ENCODE data around the gene STK24. TPM values are rescaled to one million over a fixed set of nuclear protein-coding genes. Genes with fewer than 3 reads are reported as not detected.
A peak's percentile ranks its signal among the peaks of the same experiment; 100 is the strongest.

STK24 gene
- total RNA-seq, 5 donors from 2014 or later (not counting 1 experiment from before 2014, with no cell fraction given) = 92.1 to 143 (median 113) TPM

GRCh38 chr13:98471934-98472333 is 105.0 kb downstream of the STK24 start:
- H3K9me3 ChIP-seq = no peaks in the 10 kb centered on the region
- Mint-ChIP-seq H3K9me3 (no peaks in the 10 kb centered on the region), H3K27me3 (no peaks in the 10 kb centered on the region), H3K36me3 (peaks cover 51% of the 10 kb centered on the region), H3K4me3 (no peak overlapping the region), H3K4me1 (peaks cover 33 to 46% (median 42%) of the 10 kb centered on the region in 3 donors), H3K27ac (peak overlapping the region; percentile 68 to 87)
- H3K36me3 ChIP-seq (ENCODE audit: control insufficient read depth in 2 of 2, extremely low read depth in 1 of 2, insufficient read depth in 1 of 2, low read length in 1 of 2) = peaks cover 12 to 55% of the 10 kb centered on the region in 2 donors
- ChIA-PET CTCF (interaction anchor here (0.6 to 1.7 kb wide), 2 partner anchors 26 to 1254 kb away, joined by 3 read pairs; no protein-coding TSS in a partner anchor), POLR2A (interaction anchor here in 1 of 2 donors (0.5 to 0.6 kb wide), 2 partner anchors 32 to 566 kb away, joined by 3 to 10 read pairs; no protein-coding TSS in a partner anchor)
- no peaks in the 10 kb centered on the region for H3K27me3 ChIP-seq (replicated peaks in 1 of 2; ENCODE audit: control insufficient read depth in 2 of 2, extremely low read depth in 1 of 2, insufficient read depth in 2 of 2, low read length in 1 of 2)
- ATAC-seq (replicated peaks in 1 of 4) (no peak), DNase-seq (no peak)
- H3K27ac ChIP-seq (ENCODE audit: low read length) = no peak overlapping the region
- 92% methylated on average over 7 of the region's 10 CpGs for WGBS (ENCODE audit: insufficient coverage)
- no peak overlapping the region for H3K4me3 ChIP-seq (ENCODE audit: control insufficient read depth in 1 of 2, extremely low read depth in 1 of 2, low read length in 1 of 2)
- H3K4me1 ChIP-seq (ENCODE audit: control insufficient read depth in 1 of 2, extremely low read depth in 1 of 2, insufficient read depth in 2 of 2, low read length in 2 of 2) = peaks cover 2 to 23% of the 10 kb centered on the region in 2 experiments

- H3K9me3 ChIP-seq = no peaks in the 10 kb centered on the region
- H3K27ac ChIP-seq (ENCODE audit: low read length) = no peak overlapping the region
- Mint-ChIP-seq H3K4me1 (peaks cover 28 to 40% (median 34%) of the 10 kb centered on the region in 3 donors), H3K4me3 (no peak overlapping the region), H3K36me3 (peaks cover 51% of the 10 kb centered on the region), H3K27me3 (no peaks in the 10 kb centered on the region), H3K9me3 (no peaks in the 10 kb centered on the region), H3K27ac (peak overlapping the region; percentile 68 to 87)
- ATAC-seq (replicated peaks in 1 of 4) = no peak
- no peak for DNase-seq
- no peaks in the 10 kb centered on the region for H3K27me3 ChIP-seq (replicated peaks in 1 of 2; ENCODE audit: control insufficient read depth in 2 of 2, extremely low read depth in 1 of 2, insufficient read depth in 2 of 2, low read length in 1 of 2)
- ChIA-PET POLR2A (no interaction called here), CTCF (no interaction called here)
- H3K4me1 ChIP-seq (ENCODE audit: control insufficient read depth in 1 of 2, extremely low read depth in 1 of 2, insufficient read depth in 2 of 2, low read length in 2 of 2) = peaks cover 0 to 13% of the 10 kb centered on the region in 2 experiments
- WGBS (ENCODE audit: insufficient coverage) = 98% methylated on average over 6 of the region's 6 CpGs
- no peak overlapping the region for H3K4me3 ChIP-seq (ENCODE audit: control insufficient read depth in 1 of 2, extremely low read depth in 1 of 2, low read length in 1 of 2)
- H3K36me3 ChIP-seq (ENCODE audit: control insufficient read depth in 2 of 2, extremely low read depth in 1 of 2, insufficient read depth in 1 of 2, low read length in 1 of 2) = peaks cover 12 to 63% of the 10 kb centered on the region in 2 donors
Measured at GRCh38 chr13:98470920-98471319, 106.0 kb downstream of the STK24 start.

GRCh38 chr13:98468929-98469328 is 108.0 kb downstream of the STK24 start:
- Histone ChIP-seq H3K4me3 (ENCODE audit: control insufficient read depth in 1 of 2, extremely low read depth in 1 of 2, low read length in 1 of 2) (no peak overlapping the region), H3K9me3 (no peaks in the 10 kb centered on the region), H3K27ac (ENCODE audit: low read length) (no peak overlapping the region), H3K4me1 (ENCODE audit: control insufficient read depth in 1 of 2, extremely low read depth in 1 of 2, insufficient read depth in 2 of 2, low read length in 2 of 2) (peaks cover 0 to 5% of the 10 kb centered on the region in 2 experiments), H3K36me3 (ENCODE audit: control insufficient read depth in 2 of 2, extremely low read depth in 1 of 2, insufficient read depth in 1 of 2, low read length in 1 of 2) (peaks cover 7 to 65% of the 10 kb centered on the region in 2 donors), H3K27me3 (replicated peaks in 1 of 2; ENCODE audit: control insufficient read depth in 2 of 2, extremely low read depth in 1 of 2, insufficient read depth in 2 of 2, low read length in 1 of 2) (no peaks in the 10 kb centered on the region)
- peaks cover 26 to 36% (median 27%) of the 10 kb centered on the region in 3 donors for H3K4me1 Mint-ChIP-seq
- POLR2A ChIA-PET = no interaction called here
- WGBS (ENCODE audit: insufficient coverage) = 97% methylated on average over 18 of the region's 20 CpGs
- no peaks in the 10 kb centered on the region for H3K27me3 Mint-ChIP-seq
- CTCF ChIA-PET = interaction anchor here in 1 of 2 donors (0.7 kb wide), 1 partner anchor 196 kb away, joined by 4 read pairs; no protein-coding TSS in a partner anchor
- no peak overlapping the region for H3K4me3 Mint-ChIP-seq
- peak overlapping the region; percentile 44 to 69 for H3K27ac Mint-ChIP-seq
- H3K36me3 Mint-ChIP-seq = peaks cover 48% of the 10 kb centered on the region
- DNase-seq = no peak
- ATAC-seq (replicated peaks in 1 of 4) = no peak
- no peaks in the 10 kb centered on the region for H3K9me3 Mint-ChIP-seq

GRCh38 chr13:98468361-98468760 is 108.5 kb downstream of the STK24 start:
- H3K36me3 Mint-ChIP-seq = peaks cover 49% of the 10 kb centered on the region
- Histone ChIP-seq H3K4me1 (ENCODE audit: control insufficient read depth in 1 of 2, extremely low read depth in 1 of 2, insufficient read depth in 2 of 2, low read length in 2 of 2) (peaks cover 0 to 2% of the 10 kb centered on the region in 2 experiments), H3K9me3 (no peaks in the 10 kb centered on the region), H3K4me3 (ENCODE audit: control insufficient read depth in 1 of 2, extremely low read depth in 1 of 2, low read length in 1 of 2) (no peak overlapping the region), H3K36me3 (ENCODE audit: control insufficient read depth in 2 of 2, extremely low read depth in 1 of 2, insufficient read depth in 1 of 2, low read length in 1 of 2) (peaks cover 7 to 65% of the 10 kb centered on the region in 2 donors), H3K27me3 (replicated peaks in 1 of 2; ENCODE audit: control insufficient read depth in 2 of 2, extremely low read depth in 1 of 2, insufficient read depth in 2 of 2, low read length in 1 of 2) (no peaks in the 10 kb centered on the region), H3K27ac (ENCODE audit: low read length) (no peak overlapping the region)
- no peaks in the 10 kb centered on the region for H3K27me3 Mint-ChIP-seq
- POLR2A ChIA-PET = no interaction called here
- no peak overlapping the region for H3K4me3 Mint-ChIP-seq
- CTCF ChIA-PET = no interaction called here
- no peak for ATAC-seq (replicated peaks in 1 of 4)
- WGBS (ENCODE audit: insufficient coverage) = no CpG with 5 or more reads among the region's 3 CpGs
- H3K4me1 Mint-ChIP-seq = peaks cover 27 to 34% (median 30%) of the 10 kb centered on the region in 3 donors
- H3K27ac Mint-ChIP-seq = peak overlapping the region; percentile 14 to 44
- H3K9me3 Mint-ChIP-seq = no peaks in the 10 kb centered on the region
- DNase-seq = no peak

- 94% methylated on average over 8 of the region's 13 CpGs for WGBS (ENCODE audit: insufficient coverage)
- Histone ChIP-seq H3K4me3 (ENCODE audit: control insufficient read depth in 1 of 2, extremely low read depth in 1 of 2, low read length in 1 of 2) (no peak overlapping the region), H3K4me1 (ENCODE audit: control insufficient read depth in 1 of 2, extremely low read depth in 1 of 2, insufficient read depth in 2 of 2, low read length in 2 of 2) (peaks cover 0 to 2% of the 10 kb centered on the region in 2 experiments), H3K27ac (ENCODE audit: low read length) (no peak overlapping the region), H3K27me3 (replicated peaks in 1 of 2; ENCODE audit: control insufficient read depth in 2 of 2, extremely low read depth in 1 of 2, insufficient read depth in 2 of 2, low read length in 1 of 2) (no peaks in the 10 kb centered on the region), H3K9me3 (no peaks in the 10 kb centered on the region), H3K36me3 (ENCODE audit: control insufficient read depth in 2 of 2, extremely low read depth in 1 of 2, insufficient read depth in 1 of 2, low read length in 1 of 2) (peaks cover 3 to 73% of the 10 kb centered on the region in 2 donors)
- Mint-ChIP-seq H3K9me3 (no peaks in the 10 kb centered on the region), H3K27me3 (no peaks in the 10 kb centered on the region), H3K4me3 (no peak overlapping the region), H3K27ac (no peak overlapping the region), H3K36me3 (peaks cover 49% of the 10 kb centered on the region), H3K4me1 (peaks cover 23 to 35% (median 31%) of the 10 kb centered on the region in 3 donors)
- CTCF ChIA-PET = interaction anchor here in 1 of 2 donors (1.1 kb wide), 1 partner anchor 22 kb away, joined by 4 read pairs; no protein-coding TSS in a partner anchor
- DNase-seq (no peak), ATAC-seq (replicated peaks in 1 of 4) (no peak)
- POLR2A ChIA-PET = no interaction called here
Measured at GRCh38 chr13:98467263-98467985, 109.5 kb downstream of the STK24 start.

- DNase-seq (peak in 15 of 35 experiments; percentile 19 to 53 (median 28)), ATAC-seq (replicated peaks in 1 of 4) (peak in 2 of 4 experiments; percentile 54)
- Mint-ChIP-seq H3K27me3 (no peaks in the 10 kb centered on the region), H3K27ac (no peak overlapping the region), H3K36me3 (peaks cover 46% of the 10 kb centered on the region), H3K4me3 (no peak overlapping the region), H3K9me3 (no peaks in the 10 kb centered on the region), H3K4me1 (peaks cover 19 to 31% (median 28%) of the 10 kb centered on the region in 3 donors)
- 86% methylated on average over 6 of the region's 11 CpGs for WGBS (ENCODE audit: insufficient coverage)
- no peak overlapping the region for H3K27ac ChIP-seq (ENCODE audit: low read length)
- CTCF ChIA-PET = interaction anchor here in 1 of 2 donors (1.1 kb wide), 1 partner anchor 21 kb away, joined by 4 read pairs; no protein-coding TSS in a partner anchor
- peaks cover 0 to 2% of the 10 kb centered on the region in 2 experiments for H3K4me1 ChIP-seq (ENCODE audit: control insufficient read depth in 1 of 2, extremely low read depth in 1 of 2, insufficient read depth in 2 of 2, low read length in 2 of 2)
- peaks cover 3 to 72% of the 10 kb centered on the region in 2 donors for H3K36me3 ChIP-seq (ENCODE audit: control insufficient read depth in 2 of 2, extremely low read depth in 1 of 2, insufficient read depth in 1 of 2, low read length in 1 of 2)
- no peaks in the 10 kb centered on the region for H3K27me3 ChIP-seq (replicated peaks in 1 of 2; ENCODE audit: control insufficient read depth in 2 of 2, extremely low read depth in 1 of 2, insufficient read depth in 2 of 2, low read length in 1 of 2)
- no peaks in the 10 kb centered on the region for H3K9me3 ChIP-seq
- no peak overlapping the region for H3K4me3 ChIP-seq (ENCODE audit: control insufficient read depth in 1 of 2, extremely low read depth in 1 of 2, low read length in 1 of 2)
- POLR2A ChIA-PET = no interaction called here
Measured at GRCh38 chr13:98466634-98467236, 110.2 kb downstream of the STK24 start.
